Activated naive CD4-positive, alpha-beta T cell treated with anti-CD3 and anti-CD28 coated beads, Interleukin-2, amount 50 U/mL, for 24 hours (primary cell): ENCODE results near the gene ARL2BP.
A peak's percentile ranks its signal among the peaks of the same experiment; 100 is the strongest.

Experiments
- H3K27ac Mint-ChIP-seq: one replicate; pipeline ENCODE4 v1.8.0; 2021; ENCODE audit warnings: mild to moderate bottlenecking, mixed read lengths
- H3K27me3 Mint-ChIP-seq: one replicate; pipeline ENCODE4 v1.8.0; 2021; ENCODE audit warnings: mixed read lengths
- H3K36me3 Mint-ChIP-seq: one replicate; pipeline ENCODE4 v1.8.0; 2021; ENCODE audit warnings: mixed read lengths
- H3K4me1 Mint-ChIP-seq: one replicate; pipeline ENCODE4 v1.8.0; 2021; ENCODE audit warnings: mixed read lengths
- H3K4me3 Mint-ChIP-seq: one replicate; pipeline ENCODE4 v1.8.0; 2021; ENCODE audit warnings: mild to moderate bottlenecking, mixed read lengths
- H3K9me3 Mint-ChIP-seq: one replicate; pipeline ENCODE4 v1.8.0; 2021; ENCODE audit warnings: mixed read lengths

Gene ARL2BP

GRCh38 chr16:57226701-57227621 lies 18.1 kb upstream of the ARL2BP start:
- no peaks in the 10 kb centered on the region for H3K27me3 Mint-ChIP-seq
- H3K4me3 Mint-ChIP-seq: no peak overlapping the region
- H3K27ac Mint-ChIP-seq: no peak overlapping the region
- peaks cover 14% of the 10 kb centered on the region for H3K36me3 Mint-ChIP-seq
- no peaks in the 10 kb centered on the region for H3K9me3 Mint-ChIP-seq
- H3K4me1 Mint-ChIP-seq: no peaks in the 10 kb centered on the region

GRCh38 chr16:57229079-57229478 lies 16.0 kb upstream of the ARL2BP start:
- H3K4me3 Mint-ChIP-seq: no peak overlapping the region
- no peaks in the 10 kb centered on the region for H3K27me3 Mint-ChIP-seq
- no peaks in the 10 kb centered on the region for H3K4me1 Mint-ChIP-seq
- H3K9me3 Mint-ChIP-seq: no peaks in the 10 kb centered on the region
- no peak overlapping the region for H3K27ac Mint-ChIP-seq
- peaks cover 15% of the 10 kb centered on the region for H3K36me3 Mint-ChIP-seq

- peaks cover 27% of the 10 kb centered on the region for H3K36me3 Mint-ChIP-seq
- H3K4me1 Mint-ChIP-seq: peaks cover 6% of the 10 kb centered on the region
- no peak overlapping the region for H3K27ac Mint-ChIP-seq
- no peaks in the 10 kb centered on the region for H3K9me3 Mint-ChIP-seq
- H3K4me3 Mint-ChIP-seq: no peak overlapping the region
- H3K27me3 Mint-ChIP-seq: no peaks in the 10 kb centered on the region
Observed at GRCh38 chr16:57231821-57232350, 13.2 kb upstream of the ARL2BP start.

- peaks cover 24% of the 10 kb centered on the region for H3K36me3 Mint-ChIP-seq
- H3K27ac Mint-ChIP-seq: peak overlapping the region; percentile 63
Observed at GRCh38 chr16:57233944-57234706, 10.9 kb upstream of the ARL2BP start.

DNA sequence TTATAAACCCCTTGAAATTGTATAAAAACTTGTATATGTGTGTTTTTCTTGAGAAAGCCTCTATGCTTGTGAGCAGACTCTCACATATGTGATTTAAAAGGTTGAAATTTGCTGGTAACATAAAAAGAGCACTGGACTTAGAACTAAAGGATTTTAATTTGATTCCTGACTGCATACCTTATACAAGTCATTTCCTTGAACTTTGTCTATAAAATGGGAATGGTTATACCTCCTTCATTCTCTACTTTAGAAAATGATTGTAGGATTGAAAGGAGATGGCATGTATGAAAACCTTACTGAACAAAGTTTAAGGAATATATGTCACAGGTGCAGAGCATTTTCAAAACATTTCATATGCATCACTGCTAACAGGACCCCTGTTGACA lies 10.4 kb upstream of the ARL2BP start:
- H3K4me1 Mint-ChIP-seq: peaks cover 6% of the 10 kb centered on the region
- H3K9me3 Mint-ChIP-seq: no peaks in the 10 kb centered on the region
- no peaks in the 10 kb centered on the region for H3K27me3 Mint-ChIP-seq
- peaks cover 24% of the 10 kb centered on the region for H3K36me3 Mint-ChIP-seq
- no peak overlapping the region for H3K4me3 Mint-ChIP-seq
- no peak overlapping the region for H3K27ac Mint-ChIP-seq

More at GRCh38 chr16:57233944-57234706, 10.9 kb upstream of the ARL2BP start:
- no peak overlapping the region for H3K4me3 Mint-ChIP-seq
- H3K9me3 Mint-ChIP-seq: no peaks in the 10 kb centered on the region
- H3K27me3 Mint-ChIP-seq: no peaks in the 10 kb centered on the region
- H3K4me1 Mint-ChIP-seq: peaks cover 6% of the 10 kb centered on the region

GRCh38 chr16:57235128-57236021 lies 9.7 kb upstream of the ARL2BP start:
- Mint-ChIP-seq H3K27me3 (no peaks in the 10 kb centered on the region), H3K36me3 (peaks cover 22% of the 10 kb centered on the region), H3K9me3 (no peaks in the 10 kb centered on the region), H3K27ac (peak overlapping the region; percentile 12), H3K4me3 (no peak overlapping the region), H3K4me1 (peaks cover 6% of the 10 kb centered on the region)

DNA sequence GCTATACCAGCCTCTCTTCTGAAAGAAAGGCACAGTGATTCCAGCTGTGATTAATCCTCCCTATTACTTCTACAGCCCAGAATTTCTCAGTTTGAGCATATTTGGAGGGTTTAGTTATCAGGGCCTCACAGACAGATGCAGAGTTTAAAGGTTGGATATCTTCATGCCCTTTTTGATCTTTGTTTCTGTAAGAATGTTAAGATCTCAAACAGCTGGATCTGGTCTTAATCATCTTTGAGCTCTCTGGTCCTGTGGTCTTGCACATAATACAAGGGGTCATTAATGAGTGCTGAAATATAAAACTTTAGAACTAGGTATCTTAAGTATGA lies 9.1 kb upstream of the ARL2BP start:
- Mint-ChIP-seq H3K27ac (peak overlapping the region; percentile 8), H3K36me3 (peaks cover 20% of the 10 kb centered on the region), H3K4me3 (no peak overlapping the region), H3K27me3 (no peaks in the 10 kb centered on the region), H3K4me1 (peaks cover 10% of the 10 kb centered on the region), H3K9me3 (no peaks in the 10 kb centered on the region)

- H3K27me3 Mint-ChIP-seq: no peaks in the 10 kb centered on the region
- H3K9me3 Mint-ChIP-seq: no peaks in the 10 kb centered on the region
- no peak overlapping the region for H3K27ac Mint-ChIP-seq
- peaks cover 17% of the 10 kb centered on the region for H3K36me3 Mint-ChIP-seq
- peaks cover 14% of the 10 kb centered on the region for H3K4me1 Mint-ChIP-seq
- H3K4me3 Mint-ChIP-seq: no peak overlapping the region
Observed at GRCh38 chr16:57238682-57239081, 6.4 kb upstream of the ARL2BP start.

DNA sequence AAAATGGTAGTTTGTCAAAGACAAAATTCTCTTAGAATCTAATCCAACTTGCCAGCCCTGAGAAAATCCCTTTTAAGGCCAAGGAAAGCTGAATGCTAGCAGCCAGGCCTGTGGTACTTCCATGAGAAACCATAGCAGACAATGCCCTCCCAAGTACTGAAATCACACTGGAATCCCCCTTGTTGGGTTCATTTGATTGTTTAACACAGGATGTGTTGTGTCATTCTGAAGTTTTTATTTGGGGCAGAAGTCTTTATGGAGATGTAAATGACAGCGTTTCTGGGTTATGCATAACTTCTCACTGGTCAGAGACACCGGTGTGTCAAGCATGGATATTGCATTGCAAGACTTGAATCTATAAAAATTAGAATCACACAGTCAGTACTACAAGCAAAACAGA lies 6.0 kb upstream of the ARL2BP start:
- Mint-ChIP-seq H3K4me1 (peaks cover 15% of the 10 kb centered on the region), H3K27me3 (no peaks in the 10 kb centered on the region), H3K36me3 (peaks cover 13% of the 10 kb centered on the region), H3K9me3 (no peaks in the 10 kb centered on the region), H3K27ac (peak overlapping the region; percentile 30), H3K4me3 (no peak overlapping the region)

GRCh38 chr16:57240851-57241250 lies 4.2 kb upstream of the ARL2BP start:
- peaks cover 23% of the 10 kb centered on the region for H3K4me1 Mint-ChIP-seq
- no peaks in the 10 kb centered on the region for H3K27me3 Mint-ChIP-seq
- no peaks in the 10 kb centered on the region for H3K9me3 Mint-ChIP-seq
- H3K4me3 Mint-ChIP-seq: no peak overlapping the region
- H3K36me3 Mint-ChIP-seq: peaks cover 5% of the 10 kb centered on the region
- peak overlapping the region; percentile 61 for H3K27ac Mint-ChIP-seq

- H3K27ac Mint-ChIP-seq: no peak overlapping the region
Observed at GRCh38 chr16:57242650-57243049, 2.4 kb upstream of the ARL2BP start.

DNA sequence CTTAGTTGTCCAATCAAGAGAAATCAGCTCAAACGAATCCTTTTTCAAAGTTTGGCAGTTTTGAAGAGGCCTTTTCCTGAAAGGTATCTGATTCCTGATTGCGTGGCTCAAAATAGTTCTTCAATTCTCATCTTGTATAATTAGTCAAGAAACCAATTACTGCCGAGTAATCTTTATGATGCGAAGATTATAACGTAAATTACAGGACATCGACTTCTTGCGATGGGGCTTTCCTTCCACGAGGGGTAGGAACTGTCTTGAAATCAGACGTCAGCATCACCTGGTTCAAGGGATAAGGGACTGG lies 644 bp upstream of the ARL2BP start:
- no peaks in the 10 kb centered on the region for H3K27me3 Mint-ChIP-seq
- H3K4me1 Mint-ChIP-seq: peaks cover 24% of the 10 kb centered on the region

More at GRCh38 chr16:57242650-57243049, 2.4 kb upstream of the ARL2BP start:
- Mint-ChIP-seq H3K4me1 (peaks cover 24% of the 10 kb centered on the region), H3K9me3 (no peaks in the 10 kb centered on the region), H3K27me3 (no peaks in the 10 kb centered on the region), H3K4me3 (no peak overlapping the region), H3K36me3 (peaks cover 2% of the 10 kb centered on the region)

GRCh38 chr16:57245472-57246113 lies 534 bp downstream of the ARL2BP start:
- Mint-ChIP-seq H3K9me3 (no peaks in the 10 kb centered on the region), H3K27me3 (no peaks in the 10 kb centered on the region), H3K36me3 (peaks cover 2% of the 10 kb centered on the region), H3K4me3 (peak overlapping the region; percentile 85), H3K4me1 (peaks cover 24% of the 10 kb centered on the region), H3K27ac (peak overlapping the region; percentile 87)

More for the DNA sequence above, 644 bp upstream of the ARL2BP start:
- Mint-ChIP-seq H3K4me3 (peak overlapping the region; percentile 93), H3K36me3 (peaks cover 2% of the 10 kb centered on the region), H3K9me3 (no peaks in the 10 kb centered on the region), H3K27ac (peak overlapping the region; percentile 94)

GRCh38 chr16:57251352-57251751 lies 6.3 kb downstream of the ARL2BP start:
- no peaks in the 10 kb centered on the region for H3K9me3 Mint-ChIP-seq
- no peak overlapping the region for H3K27ac Mint-ChIP-seq
- H3K4me3 Mint-ChIP-seq: no peak overlapping the region
- peaks cover 5% of the 10 kb centered on the region for H3K4me1 Mint-ChIP-seq
- H3K36me3 Mint-ChIP-seq: peaks cover 11% of the 10 kb centered on the region
- no peaks in the 10 kb centered on the region for H3K27me3 Mint-ChIP-seq
